ACHN (cell line): ENCODE results near the gene COL13A1.
A peak's percentile ranks its signal among the peaks of the same experiment; 100 is the strongest.

Experiments used
- DNase-seq: peaks from one replicate; pipeline ENCODE4 v3.0.0-alpha.2; 2015
- in situ Hi-C: cut with HindIII; loops from 2 replicates; pipeline ENCODE4 v1.10.0; 2017; ENCODE audit warnings: low sequenced_read_pairs, low pct_ligation_motif_present, low pct_unique_long_range_greater_than_20kb

The COL13A1 gene

DNA sequence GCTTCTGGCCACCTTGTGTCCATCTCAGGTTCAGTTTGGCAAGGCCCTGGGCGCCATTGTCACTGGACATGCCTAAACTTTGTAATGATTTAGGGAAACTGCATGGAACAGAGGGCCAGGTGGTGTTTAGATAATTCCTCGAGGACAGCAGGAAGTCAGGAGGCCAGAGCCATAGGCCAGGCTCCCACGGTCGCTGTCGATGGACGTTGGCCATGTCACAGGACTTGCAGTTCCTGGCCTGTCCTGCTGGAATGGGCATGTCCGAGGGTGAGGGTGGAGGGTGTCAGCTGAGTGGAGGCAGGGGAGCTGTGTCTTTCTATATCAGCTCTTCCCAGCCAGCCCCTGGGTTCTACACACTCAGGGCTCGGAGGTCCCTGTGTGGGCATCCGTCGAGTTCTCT is 143.1 kb downstream of the COL13A1 start:
- DNase-seq: no peak
- in situ Hi-C loops: no loop called here

GRCh38 chr10:69948261-69948660 is 146.6 kb downstream of the COL13A1 start:
- in situ Hi-C loops: no loop called here
- DNase-seq: no peak

DNA sequence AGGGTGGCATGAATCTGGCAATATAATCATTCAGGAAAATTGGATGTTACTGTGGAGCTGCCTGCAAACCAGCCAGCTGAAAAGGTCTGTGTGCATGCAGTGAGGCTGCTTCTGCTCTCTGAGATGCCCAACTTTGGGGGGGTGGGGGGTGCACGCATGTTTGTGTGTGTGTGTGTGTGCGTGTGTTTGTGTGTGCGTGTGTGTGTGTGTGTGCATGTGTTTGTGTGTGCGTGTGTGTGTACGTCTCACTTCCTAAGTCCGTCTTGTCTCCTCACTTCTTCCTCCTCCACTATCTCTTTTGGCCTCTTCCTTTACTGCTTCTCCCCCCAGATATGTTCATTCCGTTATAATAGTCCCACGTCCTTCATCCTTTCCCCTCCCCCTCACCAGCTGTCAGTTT is 148.1 kb downstream of the COL13A1 start:
- DNase-seq: no peak
- in situ Hi-C loops: no loop called here

DNA sequence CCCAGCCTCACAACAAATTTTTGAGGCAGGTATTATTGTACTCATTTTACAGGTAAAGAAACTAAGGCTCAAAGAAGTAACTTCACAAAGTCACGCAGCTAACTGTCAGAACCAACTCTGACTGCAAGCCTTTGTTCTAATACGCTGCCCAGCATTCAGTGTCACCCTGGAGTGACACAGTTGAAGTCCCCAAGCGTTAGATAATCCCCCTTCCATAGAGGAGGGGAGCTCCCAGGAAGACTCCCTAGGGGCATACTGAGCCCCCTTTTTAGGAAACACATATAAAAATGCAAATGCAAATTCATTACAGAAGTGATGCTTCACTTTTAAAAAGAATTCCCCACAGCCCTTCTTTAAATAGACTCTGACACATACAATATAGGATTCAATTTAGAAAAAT is 150.0 kb downstream of the COL13A1 start:
- DNase-seq: no peak
- in situ Hi-C loops: no loop called here

- in situ Hi-C loops: no loop called here
- no peak for DNase-seq
These were observed 150.5 kb downstream of the COL13A1 start for GRCh38 chr10:69952069-69952800.

DNA sequence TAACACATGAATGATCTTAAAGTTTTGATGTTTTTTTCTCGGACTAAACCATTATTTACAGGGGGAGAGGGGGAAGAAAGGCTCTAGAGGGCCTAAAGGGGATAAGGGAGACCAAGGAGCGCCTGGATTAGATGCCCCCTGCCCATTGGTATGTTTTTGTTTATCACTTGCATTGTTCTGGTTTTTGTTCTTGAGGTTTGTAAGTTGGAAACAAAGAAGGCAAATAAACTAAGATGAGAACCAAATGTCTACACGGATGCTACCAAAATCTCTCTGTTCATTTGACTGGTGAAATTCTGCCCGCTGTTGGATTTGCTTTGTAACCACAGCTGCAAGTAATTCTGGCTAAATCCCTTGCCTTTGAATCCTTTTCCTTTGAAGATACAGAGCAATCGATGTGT is 151.1 kb downstream of the COL13A1 start:
- in situ Hi-C loops: no loop called here
- no peak for DNase-seq

- DNase-seq: no peak
- in situ Hi-C loops: no loop called here
These were observed 152.1 kb downstream of the COL13A1 start for GRCh38 chr10:69953851-69954250.

DNA sequence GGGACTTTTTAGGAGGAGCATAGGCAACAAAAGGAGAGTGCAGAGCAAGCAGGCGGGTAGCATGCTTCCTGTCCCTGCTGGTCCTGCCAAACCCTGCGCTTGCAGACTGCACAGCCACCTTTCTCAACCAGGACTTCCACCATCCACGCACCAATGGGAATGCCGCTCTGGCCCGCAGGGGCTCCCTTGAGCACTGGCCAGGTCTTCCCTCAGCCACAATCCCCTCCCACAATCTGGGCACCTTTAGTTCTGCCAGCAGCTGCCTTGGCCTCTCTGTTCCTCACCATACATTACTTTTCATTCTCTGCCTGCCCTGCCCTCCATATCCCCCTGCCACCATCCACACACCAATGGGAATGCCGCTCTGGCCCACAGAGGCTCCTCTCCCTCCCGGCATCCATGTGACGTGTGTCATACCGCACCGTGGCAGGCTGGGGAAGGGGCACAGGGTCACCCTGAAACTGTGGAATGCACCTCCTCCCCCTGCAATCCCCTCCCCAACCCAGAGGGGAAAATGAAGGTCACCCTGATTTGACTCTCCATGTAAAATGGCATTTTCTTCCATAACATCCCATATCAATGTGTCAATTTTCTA is 153.6 kb downstream of the COL13A1 start:
- no peak for DNase-seq
- in situ Hi-C loops: no loop called here

DNA sequence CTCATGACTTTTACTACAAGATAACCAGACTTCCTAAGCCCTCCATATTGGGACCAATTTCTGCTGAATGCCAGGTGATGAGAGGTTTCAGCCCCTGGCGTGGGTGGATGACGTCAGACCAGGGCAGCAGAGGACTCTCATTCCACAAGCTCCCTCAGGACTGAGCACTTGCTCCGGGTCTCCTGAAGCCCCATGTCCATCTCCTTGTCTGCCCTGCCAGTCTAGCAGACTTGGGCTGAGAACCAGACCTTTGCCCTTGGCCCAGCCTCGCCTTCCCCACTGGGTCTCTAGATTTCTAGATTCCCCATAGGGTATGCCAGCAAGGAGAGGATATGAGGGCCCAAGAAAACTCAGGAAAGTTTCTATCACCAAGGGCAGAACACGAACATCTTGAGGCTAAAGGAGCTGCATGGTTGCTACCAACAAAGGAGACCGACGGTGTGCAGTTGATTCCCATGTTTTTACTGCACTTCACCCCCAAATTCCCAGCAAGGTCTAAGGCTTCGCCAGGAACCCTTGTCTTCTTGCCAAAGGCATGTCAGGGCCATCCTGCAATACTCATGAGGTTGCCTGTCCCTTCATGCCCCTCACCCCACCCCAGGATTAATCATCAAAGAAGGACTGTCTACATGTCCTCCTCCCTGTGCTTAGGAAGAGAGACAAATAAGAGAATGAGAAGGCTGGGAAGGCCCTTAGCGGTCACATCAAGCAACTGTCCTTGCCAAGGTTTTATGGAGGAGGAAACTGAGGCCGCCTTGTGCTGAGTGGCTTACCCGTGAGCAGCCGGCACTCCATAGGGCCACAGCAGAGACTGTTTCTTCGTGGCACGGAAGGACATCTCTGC is 154.4 kb downstream of the COL13A1 start:
- in situ Hi-C loops: no loop called here
- DNase-seq: no peak

- DNase-seq: no peak
- in situ Hi-C loops: no loop called here
These were observed 155.1 kb downstream of the COL13A1 start for GRCh38 chr10:69956741-69957230.

DNA sequence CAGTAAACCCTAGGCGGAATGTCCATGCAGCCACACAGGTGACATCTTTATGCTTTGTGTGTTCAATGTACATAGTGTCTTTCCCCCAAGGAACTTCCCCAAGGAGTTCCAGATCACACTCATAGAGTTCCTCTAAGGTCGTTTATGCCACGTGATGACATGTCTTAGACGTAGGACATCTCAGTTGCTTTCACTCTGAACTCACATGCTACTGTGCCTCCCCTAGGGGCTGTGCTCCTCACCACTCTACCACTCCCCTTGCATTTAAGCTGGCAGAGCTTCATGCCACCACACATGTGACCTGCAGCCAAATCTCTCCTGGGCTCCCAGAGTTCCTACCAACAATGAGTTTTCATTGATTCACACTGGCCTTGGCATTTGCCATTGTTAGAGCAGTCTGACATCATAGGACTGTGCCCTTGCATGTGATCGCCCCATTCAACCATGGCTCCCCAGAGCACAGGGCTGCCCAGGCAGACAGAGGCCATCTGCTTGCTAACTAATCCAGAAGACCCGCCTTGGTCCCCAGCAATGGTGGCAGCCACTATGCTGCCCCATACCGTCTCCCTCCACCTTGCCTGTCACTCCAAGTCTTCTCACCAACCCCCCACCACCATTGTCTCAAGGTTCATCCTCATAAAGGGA is 155.7 kb downstream of the COL13A1 start:
- no peak for DNase-seq
- in situ Hi-C loops: no loop called here

DNA sequence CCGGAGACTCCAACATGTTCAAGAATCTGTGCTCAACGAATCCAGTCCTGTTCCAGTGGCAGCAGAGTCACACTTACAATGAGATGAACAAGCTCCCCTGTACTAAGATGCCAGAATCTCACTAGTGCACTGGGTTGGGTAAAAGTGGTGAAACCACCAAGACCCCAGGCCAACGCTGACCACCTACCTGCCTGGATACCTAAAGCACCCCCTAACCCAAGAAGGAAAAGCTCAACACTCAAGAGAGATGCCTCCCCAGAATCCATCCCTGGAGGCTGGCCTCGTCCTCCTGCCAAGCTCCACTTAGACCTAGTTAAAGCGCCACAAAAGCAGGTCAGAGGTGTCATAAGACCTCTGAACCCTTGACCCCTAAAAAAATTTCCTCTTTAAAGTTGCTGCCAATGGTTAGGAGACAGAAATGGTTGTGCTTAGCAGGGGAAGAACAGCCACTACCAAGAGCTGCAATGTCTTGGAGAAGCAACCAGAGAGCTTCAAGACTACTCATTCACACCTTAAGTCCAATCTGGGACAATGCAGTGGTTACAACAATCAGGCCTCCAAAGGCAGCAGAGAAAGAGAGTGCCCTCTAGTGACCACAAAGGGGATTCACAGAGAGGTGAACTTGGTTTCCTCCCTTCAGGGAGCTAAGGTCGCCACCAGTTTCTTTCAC is 156.3 kb downstream of the COL13A1 start:
- peak; percentile 60 for DNase-seq
- in situ Hi-C loops: no loop called here

DNA sequence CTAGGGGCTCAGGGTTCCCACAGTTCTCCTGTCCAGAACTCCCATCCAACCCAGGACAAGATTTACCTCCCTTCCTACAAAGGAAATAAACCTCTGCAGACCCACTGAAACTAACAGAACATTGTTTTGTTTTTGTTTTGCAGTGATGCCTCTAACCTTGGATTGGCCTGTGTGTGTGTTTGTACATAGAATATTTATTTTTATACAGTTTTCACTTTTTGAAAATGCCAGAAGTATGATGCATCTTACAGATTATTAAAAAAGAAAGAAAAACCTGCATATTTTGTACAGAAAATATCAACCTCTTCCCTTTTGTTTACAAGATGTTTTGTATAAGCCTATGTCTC is 156.8 kb downstream of the COL13A1 start:
- DNase-seq: no peak
- in situ Hi-C loops: no loop called here

GRCh38 chr10:69959911-69960310 is 158.2 kb downstream of the COL13A1 start:
- no peak for DNase-seq
- in situ Hi-C loops: no loop called here

- DNase-seq: no peak
- in situ Hi-C loops: no loop called here
These were observed 158.9 kb downstream of the COL13A1 start for GRCh38 chr10:69960606-69960987.

DNA sequence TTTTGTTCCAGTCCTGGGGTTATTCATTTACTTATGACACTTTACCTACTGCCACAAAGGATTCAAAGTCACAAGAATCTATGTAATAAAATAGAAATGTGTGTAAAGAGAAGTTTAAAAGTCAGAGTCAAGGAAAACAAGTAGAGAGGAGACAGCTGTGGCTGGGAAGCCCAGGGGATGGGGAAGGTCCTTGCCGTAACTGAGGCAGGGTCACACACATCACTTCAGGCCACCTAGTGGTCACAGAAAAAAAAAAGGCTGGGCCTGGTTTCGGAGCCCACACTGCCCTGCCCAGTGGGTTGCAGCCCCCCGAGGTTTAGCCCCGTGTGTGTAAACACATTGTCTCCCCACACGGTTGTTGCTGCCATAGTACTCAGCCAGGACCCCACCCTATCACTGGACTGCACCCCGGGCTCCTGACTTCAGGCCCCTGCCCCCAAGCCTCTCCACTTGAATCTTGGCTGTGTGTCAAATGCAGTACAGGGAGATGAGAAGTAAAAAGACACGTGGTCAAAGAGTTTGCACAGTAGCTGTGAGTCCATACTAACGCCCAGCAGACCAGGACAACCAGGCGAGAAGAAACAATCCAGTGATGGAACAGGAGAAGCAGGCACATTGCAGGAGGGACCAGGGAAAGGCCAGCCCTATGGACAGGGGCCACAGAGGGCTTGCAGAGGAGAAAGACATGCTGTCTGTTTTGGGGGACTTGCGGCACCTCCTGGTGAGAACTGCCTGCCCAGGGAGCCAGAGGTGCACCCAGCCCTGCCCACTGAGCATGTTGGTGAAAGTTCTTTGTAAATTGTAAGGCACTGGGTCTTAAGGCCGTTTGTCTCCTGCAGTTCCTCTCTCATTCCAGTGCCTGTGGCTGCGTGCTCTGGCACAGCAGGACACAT is 159.5 kb downstream of the COL13A1 start:
- peak; percentile 12 for DNase-seq
- in situ Hi-C loops: no loop called here

DNA sequence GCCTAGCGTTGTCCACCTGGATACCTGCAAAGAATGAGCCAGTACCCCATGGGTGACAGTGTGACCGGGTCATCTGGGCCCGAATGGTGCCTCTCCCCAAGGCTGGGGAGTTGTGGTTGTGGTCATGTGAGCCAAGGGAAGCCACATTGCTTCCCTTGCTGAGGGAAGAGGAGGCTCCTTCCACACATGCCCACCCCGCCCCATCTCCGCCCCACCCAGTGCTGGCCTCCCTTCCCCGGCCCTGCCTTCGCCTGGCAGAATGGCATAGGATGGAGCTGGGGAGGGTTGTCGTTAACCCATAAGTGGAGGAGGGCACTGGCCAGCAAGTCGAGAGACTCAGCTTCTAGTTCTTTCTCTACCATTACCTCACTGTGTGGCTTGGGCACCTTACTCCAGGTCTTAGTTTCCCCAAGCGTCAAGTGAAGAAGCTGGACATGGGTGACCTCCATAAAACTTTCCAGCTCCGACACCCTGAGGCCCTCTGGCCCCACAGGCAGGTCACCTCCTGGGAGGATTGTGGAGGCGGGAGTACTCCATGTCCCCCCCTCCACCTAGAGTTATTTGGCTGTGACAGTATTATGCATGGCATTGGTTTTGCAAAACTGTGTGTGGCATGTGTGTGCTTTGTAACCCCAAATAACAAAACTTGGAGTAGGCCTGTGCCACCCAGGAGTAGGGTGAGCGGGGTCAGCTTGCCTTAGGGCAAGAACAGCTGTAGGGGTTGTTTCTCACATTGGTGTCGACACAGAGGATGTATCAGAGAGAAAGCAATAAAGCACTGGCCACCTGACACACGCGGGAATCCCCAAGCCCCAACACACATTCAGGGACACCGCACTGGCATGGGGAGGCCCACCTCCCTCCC is 160.4 kb downstream of the COL13A1 start:
- no peak for DNase-seq
- in situ Hi-C loops: no loop called here
